Caco-2 (cell line): ENCODE measurements around the gene FAM107B. TPM values are rescaled to one million over a fixed set of nuclear protein-coding genes. Genes with fewer than 3 reads are reported as not detected.

Experiments used
- BruUV-seq: library from RNA; stranded (reverse); fragments of 400-500 nt; replicated peaks from 2 replicates; lab custom pipeline; 2021; lab: Mats Ljungman, UMichigan
- CTCF ChIA-PET: fragments of 300-600 bp; sonication (Branson Sonifier 250); formaldehyde crosslinking; loops from one replicate; lab custom pipeline; 2022; ENCODE audit warnings: antibody characterized with exemption; lab: Charles Lee
- POLR2A ChIA-PET: fragments of 300-600 bp; sonication (Branson Sonifier 250); formaldehyde crosslinking; loops from one replicate; lab custom pipeline; 2022; ENCODE audit warnings: antibody characterized with exemption; lab: Charles Lee
- DNase-seq, 2 experiments: peaks; one replicate each; pipeline versions ENCODE4 v3.0.0 to v3.0.0-alpha.2; 2020 to 2022
- H3K27me3 ChIP-seq: replicated peaks from 2 replicates; pipeline ENCODE4 v1.6.0; 2011; ENCODE audit warnings: low read length; ENCODE audit not compliant: control insufficient read depth, insufficient read depth
- H3K36me3 ChIP-seq: 2 replicates; pipeline ENCODE4 v1.5.1; 2011; ENCODE audit warnings: low read length; ENCODE audit not compliant: control insufficient read depth, insufficient read depth
- H3K4me1 ChIP-seq: fragments of 250-450 bp; sonication (Bioruptor Pico); 2 replicates; pipeline ENCODE4 v1.5.1; 2020; ENCODE audit warnings: mild to moderate bottlenecking
- H3K4me3 ChIP-seq: 2 replicates; pipeline ENCODE4 v1.5.1; 2011; ENCODE audit warnings: low read depth, mild to moderate bottlenecking, control low read depth, low read length
- H3K9me3 ChIP-seq: fragments of 250-450 bp; sonication (Bioruptor Pico); 2 replicates; pipeline ENCODE4 v1.5.1; 2020; ENCODE audit warnings: mild to moderate bottlenecking, moderate library complexity
- H3K27ac Mint-ChIP-seq: one replicate; pipeline ENCODE4 v1.8.0; 2022; ENCODE audit warnings: mixed read lengths; ENCODE audit not compliant: unreplicated experiment
- H3K27me3 Mint-ChIP-seq: one replicate; pipeline ENCODE4 v1.8.0; 2022; ENCODE audit warnings: mixed read lengths; ENCODE audit not compliant: insufficient read depth, unreplicated experiment
- H3K36me3 Mint-ChIP-seq: one replicate; pipeline ENCODE4 v1.8.0; 2022; ENCODE audit warnings: mild to moderate bottlenecking, mixed read lengths; ENCODE audit not compliant: insufficient read depth, unreplicated experiment
- H3K4me1 Mint-ChIP-seq: one replicate; pipeline ENCODE4 v1.8.0; 2022; ENCODE audit warnings: low read depth, mixed read lengths; ENCODE audit not compliant: unreplicated experiment
- H3K4me3 Mint-ChIP-seq: one replicate; pipeline ENCODE4 v1.8.0; 2022; ENCODE audit warnings: mild to moderate bottlenecking, moderate library complexity, mixed read lengths; ENCODE audit not compliant: unreplicated experiment
- H3K9me3 Mint-ChIP-seq: one replicate; pipeline ENCODE4 v1.8.0; 2022; ENCODE audit warnings: mixed read lengths; ENCODE audit not compliant: unreplicated experiment
- intact Hi-C: fragments of 100-400 bp; cut with micrococcal nuclease; formaldehyde crosslinking; loops from one replicate; pipeline ENCODE4 v1.10.0; 2022; ENCODE audit not compliant: unreplicated experiment
- total RNA-seq: library from RNA; stranded (reverse); gene quantifications from 2 replicates; pipeline ENCODE4 v1.2.3, GENCODE V29; 2022
- TF ChIP-seq, protein P1 (sequence below), 2 experiments: fragments of 200-600 bp in 1 of 2; IDR thresholded peaks; 1 replicate in 1 of 2; 2 replicates in 1 of 2; pipeline versions ENCODE4 v1.5.1 to v1.8.0; 2011 to 2022; ENCODE audit warnings: antibody characterized with exemption in 1 of 2, control low read depth in 1 of 2, inconsistent platforms in 1 of 2, low read depth in 1 of 2, low read length in 1 of 2, mild to moderate bottlenecking in 1 of 2, moderate library complexity in 1 of 2; ENCODE audit not compliant: insufficient read depth in 1 of 2, severe bottlenecking in 1 of 2, unreplicated experiment in 1 of 2

FAM107B gene
- total RNA-seq, 1 experiment from 2014 or later: 206 TPM

DNA sequence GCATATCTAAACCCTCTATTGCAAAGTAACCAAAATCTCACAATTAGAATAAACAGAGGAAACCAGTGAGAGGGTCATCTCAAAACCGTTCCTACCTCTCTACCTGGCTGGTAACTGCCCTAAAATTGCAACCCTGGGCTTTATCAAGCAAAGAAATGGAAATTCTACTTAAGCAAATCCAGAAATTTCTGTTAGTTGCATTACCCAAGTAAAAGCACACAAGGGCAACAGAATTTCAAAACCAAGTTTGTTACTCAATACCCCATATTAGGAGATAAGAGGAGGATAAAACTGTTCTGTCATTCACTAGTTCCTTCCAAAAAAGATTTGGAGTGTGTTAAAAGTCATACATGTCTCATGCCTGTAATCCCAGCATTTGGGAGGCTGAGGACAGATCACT lies 195.3 kb downstream of the FAM107B start:
- H3K27ac Mint-ChIP-seq: peak overlapping the region; percentile 88
- POLR2A ChIA-PET: interaction anchor here (0.5 to 2.5 kb wide), 7 partner anchors 13 to 374 kb away, joined by 3 to 23 read pairs (median 4); partner anchors contain the start of genes CDNF, DCLRE1C, HSPA14 and MSANTD7
- BruUV-seq: no TSS peak
- CTCF ChIA-PET: interaction anchor here (1.5 kb wide), 1 partner anchor 259 kb away, joined by 5 read pairs; the partner anchor contains the start of genes CDNF, HSPA14 and MSANTD7
- intact Hi-C loops: loop anchor here (5.0 to 10.0 kb wide), 2 partner anchors 258 to 375 kb away; partner anchors contain the start of genes CDNF, DCLRE1C, HSPA14 and MEIG1
- peak overlapping the region; percentile 24 for H3K4me3 ChIP-seq
- H3K4me1 Mint-ChIP-seq: peaks cover 41% of the 10 kb centered on the region
- peaks cover 77% of the 10 kb centered on the region for H3K4me1 ChIP-seq
- peak in 1 of 2 experiments; percentile 61 for DNase-seq
- TF ChIP-seq, protein P1, sequence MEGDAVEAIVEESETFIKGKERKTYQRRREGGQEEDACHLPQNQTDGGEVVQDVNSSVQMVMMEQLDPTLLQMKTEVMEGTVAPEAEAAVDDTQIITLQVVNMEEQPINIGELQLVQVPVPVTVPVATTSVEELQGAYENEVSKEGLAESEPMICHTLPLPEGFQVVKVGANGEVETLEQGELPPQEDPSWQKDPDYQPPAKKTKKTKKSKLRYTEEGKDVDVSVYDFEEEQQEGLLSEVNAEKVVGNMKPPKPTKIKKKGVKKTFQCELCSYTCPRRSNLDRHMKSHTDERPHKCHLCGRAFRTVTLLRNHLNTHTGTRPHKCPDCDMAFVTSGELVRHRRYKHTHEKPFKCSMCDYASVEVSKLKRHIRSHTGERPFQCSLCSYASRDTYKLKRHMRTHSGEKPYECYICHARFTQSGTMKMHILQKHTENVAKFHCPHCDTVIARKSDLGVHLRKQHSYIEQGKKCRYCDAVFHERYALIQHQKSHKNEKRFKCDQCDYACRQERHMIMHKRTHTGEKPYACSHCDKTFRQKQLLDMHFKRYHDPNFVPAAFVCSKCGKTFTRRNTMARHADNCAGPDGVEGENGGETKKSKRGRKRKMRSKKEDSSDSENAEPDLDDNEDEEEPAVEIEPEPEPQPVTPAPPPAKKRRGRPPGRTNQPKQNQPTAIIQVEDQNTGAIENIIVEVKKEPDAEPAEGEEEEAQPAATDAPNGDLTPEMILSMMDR (IDR thresholded peaks at IDR 0.05; ENCODE audit: insufficient read depth in 1 of 2, low read depth in 1 of 2, low read length in 1 of 2, severe bottlenecking in 1 of 2, unreplicated experiment in 1 of 2): no peak
- H3K27me3 ChIP-seq: no peaks in the 10 kb centered on the region
- H3K27me3 Mint-ChIP-seq: no peaks in the 10 kb centered on the region
- H3K4me3 Mint-ChIP-seq: peak overlapping the region; percentile 70
- peaks cover 4% of the 10 kb centered on the region; the same call in 1 of the 2 replicates for H3K36me3 ChIP-seq
- H3K9me3 ChIP-seq: no peaks in the 10 kb centered on the region
- peaks cover 97% of the 10 kb centered on the region for H3K36me3 Mint-ChIP-seq
- no peaks in the 10 kb centered on the region for H3K9me3 Mint-ChIP-seq

DNA sequence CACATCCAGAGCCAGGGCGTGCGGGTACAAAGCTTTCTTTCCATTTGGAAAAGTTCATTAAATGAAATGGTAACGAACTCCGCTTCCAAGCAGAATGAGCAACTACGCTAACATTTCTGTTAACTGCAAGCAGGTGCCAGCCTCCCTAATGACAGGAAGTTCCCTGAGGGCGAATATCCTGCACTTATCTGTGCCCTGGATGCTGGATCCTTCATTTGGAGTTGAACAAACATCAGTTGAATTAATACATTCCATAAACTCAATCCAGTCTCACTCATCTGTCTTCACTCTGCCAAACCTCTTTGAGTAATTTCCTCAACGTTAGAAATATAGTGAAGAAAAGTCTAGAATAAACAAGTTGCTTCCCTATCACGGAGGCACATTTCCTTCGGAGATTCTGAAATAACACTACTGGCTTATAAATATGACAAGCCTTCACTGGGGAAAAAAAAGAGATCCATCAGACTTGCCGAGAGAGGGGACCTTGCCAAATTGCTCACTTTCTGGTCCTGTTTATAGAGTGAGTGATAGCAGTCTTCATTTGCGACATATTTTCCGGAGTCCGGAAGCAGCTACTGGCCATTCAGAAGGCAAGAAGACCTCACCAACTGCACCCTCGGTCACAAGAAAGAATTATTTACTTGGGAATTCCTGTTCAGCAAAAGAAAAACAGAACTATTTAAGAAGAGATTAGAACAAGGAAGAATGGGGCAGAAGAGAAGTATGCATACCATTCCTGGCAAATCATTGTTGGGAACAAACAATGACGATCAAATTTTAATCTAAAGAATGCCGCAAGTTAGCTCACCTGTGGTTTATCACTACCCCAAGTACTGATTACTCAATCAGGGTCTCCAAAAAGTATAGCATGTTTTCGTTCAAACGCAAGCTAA lies 196.4 kb downstream of the FAM107B start:
- TF ChIP-seq, protein P1 (IDR thresholded peaks at IDR 0.05; ENCODE audit: insufficient read depth in 1 of 2, low read depth in 1 of 2, low read length in 1 of 2, severe bottlenecking in 1 of 2, unreplicated experiment in 1 of 2): no peak
- H3K27me3 ChIP-seq: no peaks in the 10 kb centered on the region
- peak; percentile 89 to 92 for DNase-seq
- Mint-ChIP-seq H3K27ac (peak overlapping the region; percentile 88), H3K36me3 (peaks cover 97% of the 10 kb centered on the region), H3K4me1 (peaks cover 38% of the 10 kb centered on the region), H3K4me3 (peak overlapping the region; percentile 70), H3K9me3 (no peaks in the 10 kb centered on the region), H3K27me3 (no peaks in the 10 kb centered on the region)
- H3K36me3 ChIP-seq: peaks cover 4% of the 10 kb centered on the region; the same call in 1 of the 2 replicates
- H3K4me3 ChIP-seq: peak overlapping the region; percentile 24
- ChIA-PET CTCF (interaction anchor here (0.5 to 2.0 kb wide), 7 partner anchors 19 to 260 kb away, joined by 3 to 8 read pairs (median 3); partner anchors contain the start of genes CDNF, HSPA14 and MSANTD7), POLR2A (interaction anchor here (0.5 to 2.5 kb wide), 16 partner anchors 10 to 393 kb away, joined by 3 to 23 read pairs (median 4); partner anchors contain the start of genes CDNF, DCLRE1C, HSPA14 and MEIG1)
- no peaks in the 10 kb centered on the region for H3K9me3 ChIP-seq
- H3K4me1 ChIP-seq: peaks cover 66% of the 10 kb centered on the region
- intact Hi-C loops: loop anchor here (1.0 to 10.0 kb wide), 8 partner anchors 24 to 376 kb away; partner anchors contain the start of genes CDNF, DCLRE1C, HSPA14 and MEIG1
- BruUV-seq: TSS peak; percentile 71

DNA sequence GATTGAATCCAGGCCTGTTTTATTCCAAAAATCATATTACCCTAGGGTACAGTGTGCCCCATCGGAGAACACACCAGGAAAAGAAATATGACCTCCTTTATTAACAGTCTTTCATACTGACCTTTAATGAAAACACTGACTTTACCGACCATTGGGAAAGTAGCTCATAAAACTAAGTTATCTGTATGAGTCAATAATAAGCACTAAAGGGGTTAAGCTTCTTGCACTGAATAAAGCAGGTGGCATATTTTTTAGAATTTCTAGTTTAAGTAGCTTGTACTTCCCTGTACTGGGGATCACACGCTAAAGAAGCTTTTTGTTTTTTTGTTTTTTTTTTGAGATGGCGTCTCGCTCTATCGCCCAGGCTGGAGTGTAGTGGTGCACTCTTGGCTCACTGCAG lies 199.8 kb downstream of the FAM107B start:
- Mint-ChIP-seq H3K9me3 (no peaks in the 10 kb centered on the region), H3K27ac (peak overlapping the region; percentile 88), H3K36me3 (peaks cover 89% of the 10 kb centered on the region), H3K27me3 (no peaks in the 10 kb centered on the region), H3K4me1 (peaks cover 30% of the 10 kb centered on the region), H3K4me3 (no peak overlapping the region)
- TF ChIP-seq, protein P1 (IDR thresholded peaks at IDR 0.05; ENCODE audit: insufficient read depth in 1 of 2, low read depth in 1 of 2, low read length in 1 of 2, severe bottlenecking in 1 of 2, unreplicated experiment in 1 of 2): no peak
- DNase-seq: no peak
- intact Hi-C loops: loop anchor here (5.0 to 10.0 kb wide), 2 partner anchors 262 to 380 kb away; partner anchors contain the start of genes CDNF, DCLRE1C, HSPA14 and MEIG1
- H3K4me3 ChIP-seq: no peak overlapping the region
- ChIA-PET CTCF (interaction anchor here (0.7 to 1.7 kb wide), 3 partner anchors 9 to 248 kb away, joined by 3 to 4 read pairs (median 3); no protein-coding TSS in a partner anchor), POLR2A (interaction anchor here (0.6 kb wide), 1 partner anchor 1575 kb away, joined by 3 read pairs; no protein-coding TSS in a partner anchor)
- H3K9me3 ChIP-seq: peaks cover 7% of the 10 kb centered on the region; the same call in 1 of the 2 replicates
- BruUV-seq: no TSS peak
- peaks cover 56% of the 10 kb centered on the region for H3K4me1 ChIP-seq
- H3K36me3 ChIP-seq: peaks cover 4% of the 10 kb centered on the region; the same call in 1 of the 2 replicates
- no peaks in the 10 kb centered on the region for H3K27me3 ChIP-seq
